Measurements from ENCODE around the gene KCND2.

Gene KCND2

GRCh38 chr7:120273476-120273975 lies 551 bp downstream of the KCND2 start:
- TF ChIP-seq POLR2AphosphoS5 (IDR thresholded peaks at IDR 0.05; ENCODE audit: low read depth, low read length) (no peak), TAF1 (IDR thresholded peaks at IDR 0.05; ENCODE audit: borderline replicate concordance, insufficient read depth, low read length) (no peak), REST (IDR thresholded peaks at IDR 0.05; ENCODE audit: insufficient read depth in 1 of 2, low read depth in 2 of 2, low read length in 2 of 2) (no peak), SIN3A (IDR thresholded peaks at IDR 0.05; ENCODE audit: borderline replicate concordance, insufficient read depth, low read length) (no peak), FOXP2 (optimal IDR thresholded peaks at IDR 0.05; ENCODE audit: borderline replicate concordance, extremely low read depth, extremely low read length, insufficient read depth) (no peak)

GRCh38 chr7:120274482-120274881 lies 1.5 kb downstream of the KCND2 start:
- TF ChIP-seq SIN3A (IDR thresholded peaks at IDR 0.05; ENCODE audit: borderline replicate concordance, insufficient read depth, low read length): no peak
- TF ChIP-seq TAF1 (IDR thresholded peaks at IDR 0.05; ENCODE audit: borderline replicate concordance, insufficient read depth, low read length): no peak
- no peak for TF ChIP-seq POLR2AphosphoS5 (IDR thresholded peaks at IDR 0.05; ENCODE audit: low read depth, low read length)
- no peak for TF ChIP-seq FOXP2 (optimal IDR thresholded peaks at IDR 0.05; ENCODE audit: borderline replicate concordance, extremely low read depth, extremely low read length, insufficient read depth)
- TF ChIP-seq REST (IDR thresholded peaks at IDR 0.05; ENCODE audit: insufficient read depth in 1 of 2, low read depth in 2 of 2, low read length in 2 of 2): no peak

- TF ChIP-seq REST (IDR thresholded peaks at IDR 0.05; ENCODE audit: insufficient read depth in 1 of 2, low read depth in 2 of 2, low read length in 2 of 2) (no peak), POLR2AphosphoS5 (IDR thresholded peaks at IDR 0.05; ENCODE audit: low read depth, low read length) (no peak), FOXP2 (optimal IDR thresholded peaks at IDR 0.05; ENCODE audit: borderline replicate concordance, extremely low read depth, extremely low read length, insufficient read depth) (no peak), TAF1 (IDR thresholded peaks at IDR 0.05; ENCODE audit: borderline replicate concordance, insufficient read depth, low read length) (no peak), SIN3A (IDR thresholded peaks at IDR 0.05; ENCODE audit: borderline replicate concordance, insufficient read depth, low read length) (no peak)
Observed at GRCh38 chr7:120274899-120275298, 1.9 kb downstream of the KCND2 start.

GRCh38 chr7:120276720-120277119 lies 3.7 kb downstream of the KCND2 start:
- TF ChIP-seq SIN3A (IDR thresholded peaks at IDR 0.05; ENCODE audit: borderline replicate concordance, insufficient read depth, low read length): no peak
- TF ChIP-seq REST (IDR thresholded peaks at IDR 0.05; ENCODE audit: insufficient read depth in 1 of 2, low read depth in 2 of 2, low read length in 2 of 2): no peak
- TF ChIP-seq TAF1 (IDR thresholded peaks at IDR 0.05; ENCODE audit: borderline replicate concordance, insufficient read depth, low read length): no peak
- TF ChIP-seq POLR2AphosphoS5 (IDR thresholded peaks at IDR 0.05; ENCODE audit: low read depth, low read length): no peak
- no peak for TF ChIP-seq FOXP2 (optimal IDR thresholded peaks at IDR 0.05; ENCODE audit: borderline replicate concordance, extremely low read depth, extremely low read length, insufficient read depth)

GRCh38 chr7:120278773-120279172 lies 5.8 kb downstream of the KCND2 start:
- TF ChIP-seq FOXP2 (optimal IDR thresholded peaks at IDR 0.05; ENCODE audit: borderline replicate concordance, extremely low read depth, extremely low read length, insufficient read depth): no peak
- no peak for TF ChIP-seq POLR2AphosphoS5 (IDR thresholded peaks at IDR 0.05; ENCODE audit: low read depth, low read length)
- TF ChIP-seq TAF1 (IDR thresholded peaks at IDR 0.05; ENCODE audit: borderline replicate concordance, insufficient read depth, low read length): no peak
- no peak for TF ChIP-seq SIN3A (IDR thresholded peaks at IDR 0.05; ENCODE audit: borderline replicate concordance, insufficient read depth, low read length)
- no peak for TF ChIP-seq REST (IDR thresholded peaks at IDR 0.05; ENCODE audit: insufficient read depth in 1 of 2, low read depth in 2 of 2, low read length in 2 of 2)

All from PFSK-1 (cell line).